ENCODE data around the gene HOOK1.

DNA sequence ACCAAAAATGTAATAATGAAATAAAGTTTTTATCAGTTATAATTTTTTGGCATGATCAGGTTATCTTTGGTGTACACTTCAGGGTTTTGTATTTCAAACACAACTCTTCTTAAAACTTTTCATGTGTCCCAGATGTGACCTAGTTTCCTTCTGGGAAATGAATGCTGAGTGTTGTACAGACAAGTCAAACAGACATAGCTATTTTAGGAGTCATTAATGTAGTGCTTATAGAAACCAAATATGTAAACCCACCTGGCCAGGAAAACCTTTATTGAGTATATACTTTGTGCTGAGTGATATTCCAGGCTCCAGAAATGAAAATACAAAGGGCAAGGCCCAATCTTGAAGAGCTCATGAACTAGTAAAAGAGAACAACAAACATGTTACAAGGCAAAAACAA is 25.9 kb upstream of the HOOK1 start:
- TF ChIP-seq EP300 (IDR thresholded peaks at IDR 0.05) (no peak), POLR2A (IDR thresholded peaks at IDR 0.05) (no peak)
- TF ChIP-seq, protein P1, sequence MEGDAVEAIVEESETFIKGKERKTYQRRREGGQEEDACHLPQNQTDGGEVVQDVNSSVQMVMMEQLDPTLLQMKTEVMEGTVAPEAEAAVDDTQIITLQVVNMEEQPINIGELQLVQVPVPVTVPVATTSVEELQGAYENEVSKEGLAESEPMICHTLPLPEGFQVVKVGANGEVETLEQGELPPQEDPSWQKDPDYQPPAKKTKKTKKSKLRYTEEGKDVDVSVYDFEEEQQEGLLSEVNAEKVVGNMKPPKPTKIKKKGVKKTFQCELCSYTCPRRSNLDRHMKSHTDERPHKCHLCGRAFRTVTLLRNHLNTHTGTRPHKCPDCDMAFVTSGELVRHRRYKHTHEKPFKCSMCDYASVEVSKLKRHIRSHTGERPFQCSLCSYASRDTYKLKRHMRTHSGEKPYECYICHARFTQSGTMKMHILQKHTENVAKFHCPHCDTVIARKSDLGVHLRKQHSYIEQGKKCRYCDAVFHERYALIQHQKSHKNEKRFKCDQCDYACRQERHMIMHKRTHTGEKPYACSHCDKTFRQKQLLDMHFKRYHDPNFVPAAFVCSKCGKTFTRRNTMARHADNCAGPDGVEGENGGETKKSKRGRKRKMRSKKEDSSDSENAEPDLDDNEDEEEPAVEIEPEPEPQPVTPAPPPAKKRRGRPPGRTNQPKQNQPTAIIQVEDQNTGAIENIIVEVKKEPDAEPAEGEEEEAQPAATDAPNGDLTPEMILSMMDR (IDR thresholded peaks at IDR 0.05): no peak

All from gastroesophageal sphincter (tissue), 3 donors.